Effector memory CD8-positive, alpha-beta T cell (primary cell): ENCODE data around the gene ZBTB47.

Experiments
- ATAC-seq: fragments of 150-1000 bp; cut with Tn5 transposase; replicated peaks from 2 replicates; pipeline ENCODE4 v1.10.0; 2021; ENCODE audit warnings: mild to moderate bottlenecking, moderate library complexity
- DNase-seq, 3 experiments: peaks; one replicate each; pipeline ENCODE4 v3.0.0; 2021
- H3K27ac Mint-ChIP-seq, 2 donors: one replicate each; pipeline ENCODE4 v1.8.0; 2022; ENCODE audit warnings: mild to moderate bottlenecking in 2 of 2, mixed read lengths in 2 of 2, moderate library complexity in 2 of 2
- H3K27me3 Mint-ChIP-seq, 2 donors: one replicate each; pipeline ENCODE4 v1.8.0; 2022; ENCODE audit warnings: mixed read lengths in 2 of 2
- H3K36me3 Mint-ChIP-seq: one replicate; pipeline ENCODE4 v1.8.0; 2022; ENCODE audit warnings: mild to moderate bottlenecking, moderate library complexity, mixed read lengths; ENCODE audit not compliant: insufficient read depth
- H3K4me1 Mint-ChIP-seq, 2 donors: one replicate each; pipeline ENCODE4 v1.8.0; 2022; ENCODE audit warnings: low read depth in 2 of 2, mixed read lengths in 2 of 2
- H3K4me3 Mint-ChIP-seq, 2 donors: one replicate each; pipeline ENCODE4 v1.8.0; 2022; ENCODE audit warnings: mild to moderate bottlenecking in 2 of 2, mixed read lengths in 2 of 2, moderate library complexity in 2 of 2
- H3K9me3 Mint-ChIP-seq, 2 donors: one replicate each; pipeline ENCODE4 v1.8.0; 2022; ENCODE audit warnings: mixed read lengths in 2 of 2

Gene ZBTB47

GRCh38 chr3:42655980-42656679, 2.6 kb downstream of the ZBTB47 start:
- Mint-ChIP-seq H3K27me3 (no peaks in the 10 kb centered on the region), H3K9me3 (no peaks in the 10 kb centered on the region), H3K4me3 (no peak overlapping the region), H3K4me1 (peaks cover 20 to 25% of the 10 kb centered on the region in 2 donors), H3K36me3 (peaks cover 8% of the 10 kb centered on the region), H3K27ac (peak overlapping the region; percentile 74 to 89)
- ATAC-seq: no peak
- DNase-seq: no peak

DNA sequence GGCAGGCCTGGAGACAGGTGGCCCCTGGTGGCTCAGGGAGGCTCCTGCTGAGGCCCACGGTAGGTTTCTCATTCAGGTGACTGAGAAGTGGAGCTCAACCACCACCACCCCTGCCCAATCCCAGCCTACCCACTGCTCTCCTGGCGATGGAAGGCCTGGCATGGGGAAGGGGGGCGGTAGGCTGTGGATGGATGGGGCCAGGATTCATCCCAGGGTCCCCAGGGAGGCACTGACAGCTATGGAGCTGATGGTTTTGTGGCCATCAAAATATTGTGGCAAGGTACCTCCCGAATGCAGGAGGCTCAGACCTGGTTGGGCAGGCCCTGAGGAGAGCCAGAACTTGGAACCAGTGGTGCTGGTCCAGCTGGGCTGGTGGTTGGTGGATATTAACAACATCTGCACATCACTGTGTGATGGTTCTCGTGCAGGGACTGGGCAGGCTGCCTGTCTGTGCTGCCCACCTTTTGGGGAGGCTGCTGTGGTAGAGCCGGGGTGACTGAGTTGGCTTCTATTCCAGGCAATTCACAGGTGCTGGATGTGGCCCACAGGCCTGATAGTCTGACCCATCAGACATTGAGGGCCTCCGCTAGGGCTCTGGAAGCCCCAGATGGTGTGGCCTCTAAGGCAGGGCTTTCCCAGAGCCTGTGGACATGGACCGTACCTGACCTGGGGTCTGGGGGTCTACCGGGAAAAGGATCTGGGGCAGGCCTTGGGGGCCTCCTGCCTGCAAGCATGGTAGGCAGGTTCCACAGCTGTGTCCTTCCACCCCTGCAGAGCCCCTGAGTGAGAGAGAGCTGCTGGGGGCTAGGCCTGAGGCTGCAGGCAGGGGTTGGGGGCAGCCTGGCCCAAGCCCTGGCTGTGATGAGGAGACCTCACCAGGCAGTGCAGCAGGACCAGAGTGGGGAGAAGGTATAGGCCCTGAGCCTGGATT, 3.4 kb downstream of the ZBTB47 start:
- DNase-seq (no peak), ATAC-seq (no peak)
- Mint-ChIP-seq H3K27me3 (no peaks in the 10 kb centered on the region), H3K36me3 (peaks cover 8% of the 10 kb centered on the region), H3K27ac (peak overlapping the region; percentile 74 to 89), H3K4me1 (peaks cover 20 to 25% of the 10 kb centered on the region in 2 donors), H3K4me3 (no peak overlapping the region), H3K9me3 (no peaks in the 10 kb centered on the region)

GRCh38 chr3:42657675-42658074, 4.2 kb downstream of the ZBTB47 start:
- H3K9me3 Mint-ChIP-seq: no peaks in the 10 kb centered on the region
- peaks cover 18 to 20% of the 10 kb centered on the region in 2 donors for H3K4me1 Mint-ChIP-seq
- no peak for DNase-seq
- no peak overlapping the region for H3K4me3 Mint-ChIP-seq
- H3K36me3 Mint-ChIP-seq: peaks cover 2% of the 10 kb centered on the region
- H3K27me3 Mint-ChIP-seq: no peaks in the 10 kb centered on the region
- no peak for ATAC-seq
- peak overlapping the region; percentile 25 to 89 for H3K27ac Mint-ChIP-seq

GRCh38 chr3:42658091-42658770, 4.7 kb downstream of the ZBTB47 start:
- peaks cover 13 to 20% of the 10 kb centered on the region in 2 donors for H3K4me1 Mint-ChIP-seq

GRCh38 chr3:42658771-42659390, 5.4 kb downstream of the ZBTB47 start:
- Mint-ChIP-seq H3K27me3 (no peaks in the 10 kb centered on the region), H3K27ac (peak overlapping the region in 1 of 2 donors; percentile 53), H3K4me3 (no peak overlapping the region), H3K9me3 (no peaks in the 10 kb centered on the region), H3K4me1 (peaks cover 10 to 17% of the 10 kb centered on the region in 2 donors), H3K36me3 (no peaks in the 10 kb centered on the region)
- ATAC-seq (no peak), DNase-seq (no peak)

More at GRCh38 chr3:42658091-42658770, 4.7 kb downstream of the ZBTB47 start:
- DNase-seq: no peak
- Mint-ChIP-seq H3K4me3 (no peak overlapping the region), H3K36me3 (no peaks in the 10 kb centered on the region), H3K27me3 (no peaks in the 10 kb centered on the region), H3K9me3 (no peaks in the 10 kb centered on the region), H3K27ac (peak overlapping the region in 1 of 2 donors; percentile 53)
- no peak for ATAC-seq

GRCh38 chr3:42659451-42660130, 6.1 kb downstream of the ZBTB47 start:
- Mint-ChIP-seq H3K9me3 (no peaks in the 10 kb centered on the region), H3K27me3 (no peaks in the 10 kb centered on the region), H3K27ac (peak overlapping the region in 1 of 2 donors; percentile 80), H3K4me3 (no peak overlapping the region), H3K4me1 (peaks cover 10 to 16% of the 10 kb centered on the region in 2 donors), H3K36me3 (no peaks in the 10 kb centered on the region)
- no peak for DNase-seq
- no peak for ATAC-seq

GRCh38 chr3:42660131-42660715, 6.7 kb downstream of the ZBTB47 start:
- H3K4me1 Mint-ChIP-seq: peaks cover 10 to 16% of the 10 kb centered on the region in 2 donors
- H3K27me3 Mint-ChIP-seq: no peaks in the 10 kb centered on the region
- peak overlapping the region in 1 of 2 donors; percentile 80 for H3K27ac Mint-ChIP-seq
- DNase-seq (no peak), ATAC-seq (no peak)
- no peaks in the 10 kb centered on the region for H3K9me3 Mint-ChIP-seq
- H3K36me3 Mint-ChIP-seq: no peaks in the 10 kb centered on the region
- no peak overlapping the region for H3K4me3 Mint-ChIP-seq

DNA sequence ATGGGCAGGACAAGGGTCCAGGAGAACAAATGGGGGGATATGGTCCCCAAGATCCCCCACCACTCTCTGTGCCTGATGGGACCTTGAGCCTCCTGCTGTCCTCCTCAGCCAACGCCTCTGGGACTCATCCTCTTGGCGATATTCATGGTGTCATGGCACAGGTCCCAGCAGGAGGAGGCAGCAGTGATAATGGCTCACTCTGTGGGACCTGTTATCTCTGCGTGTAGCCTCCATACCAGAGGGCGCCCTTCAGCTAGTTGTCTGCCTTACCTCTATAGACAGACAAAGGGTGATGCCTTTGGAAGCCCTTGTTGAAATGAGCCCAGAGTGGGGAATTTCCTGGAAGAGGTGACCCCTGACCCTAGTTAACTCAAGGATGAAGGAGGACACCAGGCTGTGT, 7.4 kb downstream of the ZBTB47 start:
- Mint-ChIP-seq H3K4me1 (peaks cover 8 to 16% of the 10 kb centered on the region in 2 donors), H3K4me3 (no peak overlapping the region), H3K9me3 (no peaks in the 10 kb centered on the region), H3K36me3 (no peaks in the 10 kb centered on the region), H3K27me3 (no peaks in the 10 kb centered on the region), H3K27ac (no peak overlapping the region)
- no peak for DNase-seq
- ATAC-seq: no peak

GRCh38 chr3:42661593-42662022, 8.1 kb downstream of the ZBTB47 start:
- ATAC-seq (no peak), DNase-seq (no peak)
- H3K27ac Mint-ChIP-seq: peak overlapping the region in 1 of 2 donors; percentile 41
- peaks cover 5% of the 10 kb centered on the region for H3K36me3 Mint-ChIP-seq
- peaks cover 2 to 9% of the 10 kb centered on the region in 2 donors for H3K4me1 Mint-ChIP-seq
- no peaks in the 10 kb centered on the region for H3K27me3 Mint-ChIP-seq
- H3K4me3 Mint-ChIP-seq: no peak overlapping the region
- no peaks in the 10 kb centered on the region for H3K9me3 Mint-ChIP-seq

GRCh38 chr3:42662037-42662812, 8.7 kb downstream of the ZBTB47 start:
- peak overlapping the region in 1 of 2 donors; percentile 41 for H3K27ac Mint-ChIP-seq
- no peak overlapping the region for H3K4me3 Mint-ChIP-seq
- no peaks in the 10 kb centered on the region for H3K9me3 Mint-ChIP-seq
- peaks cover 6% of the 10 kb centered on the region for H3K36me3 Mint-ChIP-seq
- no peak for ATAC-seq
- no peak for DNase-seq
- H3K27me3 Mint-ChIP-seq: peaks cover 0 to 3% of the 10 kb centered on the region in 2 donors
- H3K4me1 Mint-ChIP-seq: peaks cover 2 to 8% of the 10 kb centered on the region in 2 donors

DNA sequence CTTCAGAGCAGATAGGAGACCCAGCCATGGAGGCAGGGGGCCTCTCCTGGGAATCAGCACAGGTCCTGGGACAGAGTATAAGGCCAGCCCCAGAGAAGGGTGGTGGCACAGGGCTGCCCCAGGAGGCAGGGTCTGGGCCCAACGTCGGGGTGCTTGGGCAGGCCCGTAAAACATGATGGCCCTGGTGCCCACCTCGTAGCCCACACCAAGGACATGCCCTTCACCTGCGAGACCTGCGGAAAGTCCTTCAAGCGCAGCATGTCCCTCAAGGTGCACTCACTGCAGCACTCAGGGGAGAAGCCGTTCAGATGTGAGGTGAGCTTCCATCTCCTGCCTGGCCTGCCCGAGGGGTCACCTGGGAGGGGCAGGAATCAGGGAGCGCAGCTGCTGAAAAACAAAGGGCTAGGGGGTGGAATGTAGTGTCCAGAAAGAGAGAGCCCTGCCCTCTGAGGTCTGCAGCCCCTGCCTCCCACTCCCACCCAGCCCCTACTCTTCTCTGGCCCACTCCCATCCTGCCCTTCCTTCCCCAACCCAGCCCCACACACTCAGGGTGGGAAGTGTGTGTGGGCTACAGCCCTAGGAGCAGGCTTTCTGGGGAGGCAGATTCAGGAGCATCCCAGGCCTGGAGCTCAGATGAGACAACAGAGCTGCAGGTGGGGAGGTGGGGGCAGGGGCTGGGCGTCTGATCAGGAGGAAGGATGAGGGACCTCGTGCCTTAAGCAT, 9.5 kb downstream of the ZBTB47 start:
- Mint-ChIP-seq H3K27me3 (peaks cover 0 to 10% of the 10 kb centered on the region in 2 donors), H3K4me3 (no peak overlapping the region), H3K36me3 (peaks cover 6% of the 10 kb centered on the region), H3K4me1 (peaks cover 4 to 6% of the 10 kb centered on the region in 2 donors), H3K9me3 (no peaks in the 10 kb centered on the region), H3K27ac (peak overlapping the region in 1 of 2 donors; percentile 56)
- DNase-seq: no peak
- ATAC-seq: no peak
